ENCODE measurements around the gene HDAC11. TPM values are rescaled to one million over a fixed set of nuclear protein-coding genes. Genes with fewer than 3 reads are reported as not detected.

The HDAC11 gene
- total and polyA plus RNA-seq, 10 of the 15 experiments (the other 5 are each of a cell fraction or from before 2014, with no cell fraction given), result 0.04 to 0.76 (median 0.22) TPM; not detected in 1

DNA sequence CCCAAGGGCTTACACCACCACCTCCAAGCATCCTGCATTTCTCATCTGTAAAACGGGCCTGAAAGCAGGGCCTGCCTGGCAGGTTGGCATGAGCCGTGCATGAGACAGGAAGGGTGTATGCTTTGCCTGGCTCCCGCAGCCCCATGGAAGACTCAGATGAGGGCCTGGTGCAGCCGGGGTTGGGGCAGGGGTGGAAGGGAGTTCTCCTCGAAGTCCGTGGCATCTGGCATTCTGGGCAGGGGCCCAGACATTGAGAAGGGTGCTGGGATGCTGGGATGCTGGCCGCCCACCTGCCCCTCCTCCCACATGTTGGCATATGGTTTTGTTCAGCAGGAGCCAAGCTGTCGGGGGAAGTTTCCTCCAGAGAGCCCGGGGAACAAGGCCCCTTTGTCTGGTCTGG lies 55.8 kb downstream of the HDAC11 start (continued):
- TF ChIP-seq CHD2 (IDR thresholded peaks at IDR 0.05; ENCODE audit: borderline replicate concordance, low read depth, low read length), result no peak
- TF ChIP-seq HDAC2 (IDR thresholded peaks at IDR 0.05), result no peak
- no peak for TF ChIP-seq WRNIP1 (IDR thresholded peaks at IDR 0.05; ENCODE audit: borderline replicate concordance, low read depth, low read length)
- no peak for TF ChIP-seq ZSCAN29 (IDR thresholded peaks at IDR 0.05)
- no peak for TF ChIP-seq BCL11A (IDR thresholded peaks at IDR 0.05; ENCODE audit: low read depth, low read length)

DNA sequence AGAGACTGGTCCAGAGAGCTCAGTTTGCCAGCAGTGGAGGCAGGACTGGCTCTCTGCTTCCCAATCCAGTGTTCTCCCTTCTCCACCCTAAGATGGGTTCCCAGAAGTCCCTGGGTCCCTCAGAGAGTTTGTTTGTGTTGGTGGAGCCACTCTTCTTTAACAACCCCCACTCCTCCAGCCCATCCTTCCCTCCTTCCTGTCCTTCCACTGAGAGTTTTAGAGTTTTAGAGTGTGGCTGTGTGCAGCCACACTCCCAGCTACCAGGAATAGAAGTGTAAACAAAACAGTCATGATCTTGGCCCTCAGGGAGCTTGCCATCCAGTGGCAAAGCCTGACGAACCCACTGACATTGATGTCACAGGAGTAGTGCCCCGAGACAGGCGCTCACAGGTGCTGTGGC lies 56.3 kb downstream of the HDAC11 start:
- POLR2A ChIA-PET, result no interaction called here
- Histone ChIP-seq H2AFZ (ENCODE audit: control insufficient read depth, low read depth, low read length) (no peak overlapping the region), H4K20me1 (ENCODE audit: control insufficient read depth, insufficient read depth) (no peaks in the 10 kb centered on the region), H3K4me3 (no peak overlapping the region), H3K9ac (ENCODE audit: control insufficient read depth, insufficient read depth, low read length) (no peak overlapping the region), H3K27me3 (replicated peaks in 1 of 2; ENCODE audit: control insufficient read depth in 2 of 2, insufficient read depth in 2 of 2, low read length in 1 of 2) (peaks cover 0 to 4% of the 10 kb centered on the region in 2 experiments; a peak in 2 of 4 replicates), H3K27ac (ENCODE audit: control insufficient read depth, insufficient read depth) (no peak overlapping the region), H3K36me3 (ENCODE audit: control insufficient read depth in 2 of 2, insufficient read depth in 2 of 2, low read length in 1 of 2) (no peaks in the 10 kb centered on the region), H3K79me2 (ENCODE audit: control insufficient read depth, insufficient read depth, low read length) (no peaks in the 10 kb centered on the region), H3K9me3 (replicated peaks; ENCODE audit: control insufficient read depth, insufficient read depth, low read length) (no peaks in the 10 kb centered on the region; the same call in 2 of the 3 replicates), H3K4me2 (ENCODE audit: control insufficient read depth, insufficient read depth) (no peak overlapping the region), H3K4me1 (ENCODE audit: control insufficient read depth, insufficient read depth, low read length) (no peaks in the 10 kb centered on the region)
- CTCF ChIA-PET, result no interaction called here
- RAD21 ChIA-PET (ENCODE audit: unreplicated experiment), result no interaction called here
- DNase-seq (ENCODE audit: low read depth, low spot score), result no peak
- SMC1A ChIA-PET (ENCODE audit: uncharacterized antibody, unreplicated experiment), result no interaction called here
- 11% methylated on average over 3 of the region's 3 CpGs for WGBS (ENCODE audit: insufficient coverage, insufficient replicate concordance, low lambda C conversion rate, missing lambda C conversion rate)
- BruUV-seq (replicated peaks), result no TSS peak
- intact Hi-C loops (cut with micrococcal nuclease; ENCODE audit: unreplicated experiment) (no loop called here), in situ Hi-C loops (cut with MboI) (no loop called here)
- no peak for FAIRE-seq
- no peak for ATAC-seq
- no peak for TF ChIP-seq DPF2 (IDR thresholded peaks at IDR 0.05)
- TF ChIP-seq, protein P1, sequence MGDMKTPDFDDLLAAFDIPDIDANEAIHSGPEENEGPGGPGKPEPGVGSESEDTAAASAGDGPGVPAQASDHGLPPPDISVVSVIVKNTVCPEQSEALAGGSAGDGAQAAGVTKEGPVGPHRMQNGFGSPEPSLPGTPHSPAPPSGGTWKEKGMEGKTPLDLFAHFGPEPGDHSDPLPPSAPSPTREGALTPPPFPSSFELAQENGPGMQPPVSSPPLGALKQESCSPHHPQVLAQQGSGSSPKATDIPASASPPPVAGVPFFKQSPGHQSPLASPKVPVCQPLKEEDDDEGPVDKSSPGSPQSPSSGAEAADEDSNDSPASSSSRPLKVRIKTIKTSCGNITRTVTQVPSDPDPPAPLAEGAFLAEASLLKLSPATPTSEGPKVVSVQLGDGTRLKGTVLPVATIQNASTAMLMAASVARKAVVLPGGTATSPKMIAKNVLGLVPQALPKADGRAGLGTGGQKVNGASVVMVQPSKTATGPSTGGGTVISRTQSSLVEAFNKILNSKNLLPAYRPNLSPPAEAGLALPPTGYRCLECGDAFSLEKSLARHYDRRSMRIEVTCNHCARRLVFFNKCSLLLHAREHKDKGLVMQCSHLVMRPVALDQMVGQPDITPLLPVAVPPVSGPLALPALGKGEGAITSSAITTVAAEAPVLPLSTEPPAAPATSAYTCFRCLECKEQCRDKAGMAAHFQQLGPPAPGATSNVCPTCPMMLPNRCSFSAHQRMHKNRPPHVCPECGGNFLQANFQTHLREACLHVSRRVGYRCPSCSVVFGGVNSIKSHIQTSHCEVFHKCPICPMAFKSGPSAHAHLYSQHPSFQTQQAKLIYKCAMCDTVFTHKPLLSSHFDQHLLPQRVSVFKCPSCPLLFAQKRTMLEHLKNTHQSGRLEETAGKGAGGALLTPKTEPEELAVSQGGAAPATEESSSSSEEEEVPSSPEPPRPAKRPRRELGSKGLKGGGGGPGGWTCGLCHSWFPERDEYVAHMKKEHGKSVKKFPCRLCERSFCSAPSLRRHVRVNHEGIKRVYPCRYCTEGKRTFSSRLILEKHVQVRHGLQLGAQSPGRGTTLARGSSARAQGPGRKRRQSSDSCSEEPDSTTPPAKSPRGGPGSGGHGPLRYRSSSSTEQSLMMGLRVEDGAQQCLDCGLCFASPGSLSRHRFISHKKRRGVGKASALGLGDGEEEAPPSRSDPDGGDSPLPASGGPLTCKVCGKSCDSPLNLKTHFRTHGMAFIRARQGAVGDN (IDR thresholded peaks at IDR 0.05), result no peak
- no peak for TF ChIP-seq CBFB (IDR thresholded peaks at IDR 0.05; ENCODE audit: low read depth)
- TF ChIP-seq ZNF207 (IDR thresholded peaks at IDR 0.05; ENCODE audit: borderline replicate concordance), result no peak
- TF ChIP-seq POLR2AphosphoS2 (IDR thresholded peaks at IDR 0.05; ENCODE audit: low read depth, low read length), result no peak
- TF ChIP-seq ZNF217 (IDR thresholded peaks at IDR 0.05), result no peak
- TF ChIP-seq, protein P2, sequence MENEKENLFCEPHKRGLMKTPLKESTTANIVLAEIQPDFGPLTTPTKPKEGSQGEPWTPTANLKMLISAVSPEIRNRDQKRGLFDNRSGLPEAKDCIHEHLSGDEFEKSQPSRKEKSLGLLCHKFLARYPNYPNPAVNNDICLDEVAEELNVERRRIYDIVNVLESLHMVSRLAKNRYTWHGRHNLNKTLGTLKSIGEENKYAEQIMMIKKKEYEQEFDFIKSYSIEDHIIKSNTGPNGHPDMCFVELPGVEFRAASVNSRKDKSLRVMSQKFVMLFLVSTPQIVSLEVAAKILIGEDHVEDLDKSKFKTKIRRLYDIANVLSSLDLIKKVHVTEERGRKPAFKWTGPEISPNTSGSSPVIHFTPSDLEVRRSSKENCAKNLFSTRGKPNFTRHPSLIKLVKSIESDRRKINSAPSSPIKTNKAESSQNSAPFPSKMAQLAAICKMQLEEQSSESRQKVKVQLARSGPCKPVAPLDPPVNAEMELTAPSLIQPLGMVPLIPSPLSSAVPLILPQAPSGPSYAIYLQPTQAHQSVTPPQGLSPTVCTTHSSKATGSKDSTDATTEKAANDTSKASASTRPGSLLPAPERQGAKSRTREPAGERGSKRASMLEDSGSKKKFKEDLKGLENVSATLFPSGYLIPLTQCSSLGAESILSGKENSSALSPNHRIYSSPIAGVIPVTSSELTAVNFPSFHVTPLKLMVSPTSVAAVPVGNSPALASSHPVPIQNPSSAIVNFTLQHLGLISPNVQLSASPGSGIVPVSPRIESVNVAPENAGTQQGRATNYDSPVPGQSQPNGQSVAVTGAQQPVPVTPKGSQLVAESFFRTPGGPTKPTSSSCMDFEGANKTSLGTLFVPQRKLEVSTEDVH (IDR thresholded peaks at IDR 0.05; ENCODE audit: low read depth, partially characterized antibody), result no peak
- TF ChIP-seq, protein P3, sequence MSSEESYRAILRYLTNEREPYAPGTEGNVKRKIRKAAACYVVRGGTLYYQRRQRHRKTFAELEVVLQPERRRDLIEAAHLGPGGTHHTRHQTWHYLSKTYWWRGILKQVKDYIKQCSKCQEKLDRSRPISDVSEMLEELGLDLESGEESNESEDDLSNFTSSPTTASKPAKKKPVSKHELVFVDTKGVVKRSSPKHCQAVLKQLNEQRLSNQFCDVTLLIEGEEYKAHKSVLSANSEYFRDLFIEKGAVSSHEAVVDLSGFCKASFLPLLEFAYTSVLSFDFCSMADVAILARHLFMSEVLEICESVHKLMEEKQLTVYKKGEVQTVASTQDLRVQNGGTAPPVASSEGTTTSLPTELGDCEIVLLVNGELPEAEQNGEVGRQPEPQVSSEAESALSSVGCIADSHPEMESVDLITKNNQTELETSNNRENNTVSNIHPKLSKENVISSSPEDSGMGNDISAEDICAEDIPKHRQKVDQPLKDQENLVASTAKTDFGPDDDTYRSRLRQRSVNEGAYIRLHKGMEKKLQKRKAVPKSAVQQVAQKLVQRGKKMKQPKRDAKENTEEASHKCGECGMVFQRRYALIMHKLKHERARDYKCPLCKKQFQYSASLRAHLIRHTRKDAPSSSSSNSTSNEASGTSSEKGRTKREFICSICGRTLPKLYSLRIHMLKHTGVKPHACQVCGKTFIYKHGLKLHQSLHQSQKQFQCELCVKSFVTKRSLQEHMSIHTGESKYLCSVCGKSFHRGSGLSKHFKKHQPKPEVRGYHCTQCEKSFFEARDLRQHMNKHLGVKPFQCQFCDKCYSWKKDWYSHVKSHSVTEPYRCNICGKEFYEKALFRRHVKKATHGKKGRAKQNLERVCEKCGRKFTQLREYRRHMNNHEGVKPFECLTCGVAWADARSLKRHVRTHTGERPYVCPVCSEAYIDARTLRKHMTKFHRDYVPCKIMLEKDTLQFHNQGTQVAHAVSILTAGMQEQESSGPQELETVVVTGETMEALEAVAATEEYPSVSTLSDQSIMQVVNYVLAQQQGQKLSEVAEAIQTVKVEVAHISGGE (CRISPR knock-in tag; IDR thresholded peaks at IDR 0.05), result no peak
- no peak for TF ChIP-seq MTA3 (IDR thresholded peaks at IDR 0.05; ENCODE audit: borderline replicate concordance, low read length)
- no peak for TF ChIP-seq SMC3 (IDR thresholded peaks at IDR 0.05; ENCODE audit: borderline replicate concordance, low read length)
